ENCODE data around the gene SLC25A11.
"Not testable (repeated sequence)": the region's sequence is repeated elsewhere in the genome, so short reads cannot be mapped to it uniquely, and the experiment has no call there.

Gene SLC25A11

GRCh38 chr17:4945176-4945943 lies 5.5 kb upstream of the SLC25A11 start:
- peak; percentile 73 to 86 for DNase-seq (ENCODE audit: low read depth in 2 of 2)

DNA sequence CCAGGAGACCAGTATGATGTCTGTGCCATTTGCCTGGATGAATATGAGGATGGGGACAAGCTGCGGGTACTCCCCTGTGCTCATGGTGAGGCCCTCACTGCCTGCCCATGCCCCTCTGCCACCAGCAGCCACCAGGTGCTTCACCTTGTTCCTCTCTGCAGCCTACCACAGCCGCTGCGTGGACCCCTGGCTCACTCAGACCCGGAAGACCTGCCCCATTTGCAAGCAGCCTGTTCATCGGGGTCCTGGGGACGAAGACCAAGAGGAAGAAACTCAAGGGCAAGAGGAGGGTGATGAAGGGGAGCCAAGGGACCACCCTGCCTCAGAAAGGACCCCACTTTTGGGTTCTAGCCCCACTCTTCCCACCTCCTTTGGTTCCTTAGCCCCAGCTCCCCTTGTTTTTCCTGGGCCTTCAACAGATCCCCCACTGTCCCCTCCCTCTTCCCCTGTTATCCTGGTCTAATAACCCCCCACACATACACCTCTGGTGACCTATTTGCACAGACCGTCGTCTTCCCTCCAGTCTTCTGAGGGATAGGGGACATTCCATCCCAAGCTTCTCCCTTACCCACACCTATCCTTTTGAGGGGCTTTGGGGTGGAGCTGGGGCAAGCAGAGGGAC lies 4.8 kb upstream of the SLC25A11 start:
- DNase-seq (ENCODE audit: low read depth in 2 of 2): peak; percentile 21 to 28

DNA sequence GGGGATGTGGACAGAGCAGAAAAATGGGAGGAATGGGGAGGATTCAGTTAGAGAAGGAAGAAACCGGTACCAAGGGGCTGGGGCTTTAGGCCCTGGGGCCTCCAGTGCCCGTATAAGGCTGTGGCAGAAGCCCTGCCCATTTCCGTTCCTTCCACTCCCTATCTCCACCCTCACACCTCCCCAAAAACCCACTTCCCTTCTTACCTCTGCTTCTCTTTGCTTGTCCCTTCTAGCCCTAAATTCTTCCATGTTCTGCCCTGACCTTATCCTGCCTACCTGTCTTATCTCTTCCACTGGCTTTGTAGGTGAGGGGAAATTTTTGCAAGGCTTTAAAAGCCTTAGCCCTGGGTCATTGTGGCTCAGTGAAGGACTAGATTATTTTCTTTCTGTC lies 4.3 kb upstream of the SLC25A11 start:
- peak in 1 of 2 donors; percentile 36 for DNase-seq (ENCODE audit: low read depth in 2 of 2)

GRCh38 chr17:4942760-4943508 lies 3.1 kb upstream of the SLC25A11 start:
- no peak for DNase-seq (ENCODE audit: low read depth in 2 of 2)

DNA sequence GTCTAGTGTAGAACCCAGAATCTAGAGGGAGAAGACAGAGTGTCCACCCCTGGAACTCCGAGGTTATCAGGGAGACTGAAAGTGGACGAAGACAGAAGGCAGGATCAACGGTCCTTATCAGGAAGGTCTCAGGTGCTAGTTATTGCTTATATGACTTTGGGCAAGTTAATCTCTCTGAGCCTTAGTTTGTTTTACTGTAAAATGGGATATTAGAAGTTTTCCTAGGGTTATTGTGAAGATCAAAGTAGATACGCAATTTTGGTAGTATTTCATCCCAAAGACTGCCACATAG lies 1.4 kb upstream of the SLC25A11 start:
- DNase-seq (ENCODE audit: low read depth in 2 of 2): no peak

- DNase-seq (ENCODE audit: low read depth in 2 of 2): peak in 1 of 2 donors; percentile 32
These were observed 891 bp upstream of the SLC25A11 start for GRCh38 chr17:4940555-4941318.

DNA sequence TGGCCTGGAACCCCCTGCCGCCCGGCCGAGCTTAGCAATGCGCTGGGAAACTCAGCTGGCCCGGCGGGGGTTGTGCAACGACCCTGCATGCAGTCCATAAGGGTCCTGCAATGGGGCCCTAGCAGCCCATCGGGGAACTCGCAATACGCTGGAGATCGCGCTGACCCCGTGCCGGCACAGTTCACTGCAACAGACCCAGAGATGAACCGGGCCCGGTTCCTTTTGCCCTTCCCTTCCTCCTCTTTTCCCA lies 375 bp downstream of the SLC25A11 start:
- no peak for DNase-seq (ENCODE audit: low read depth in 2 of 2)

GRCh38 chr17:4938688-4939545 lies 929 bp downstream of the SLC25A11 start:
- DNase-seq (ENCODE audit: low read depth in 2 of 2): no peak

- DNase-seq (ENCODE audit: low read depth in 2 of 2): no peak
These were observed 1.8 kb downstream of the SLC25A11 start for GRCh38 chr17:4938069-4938491.

- DNase-seq (ENCODE audit: low read depth in 2 of 2): no peak
These were observed 2.3 kb downstream of the SLC25A11 start for GRCh38 chr17:4937553-4937952.

DNA sequence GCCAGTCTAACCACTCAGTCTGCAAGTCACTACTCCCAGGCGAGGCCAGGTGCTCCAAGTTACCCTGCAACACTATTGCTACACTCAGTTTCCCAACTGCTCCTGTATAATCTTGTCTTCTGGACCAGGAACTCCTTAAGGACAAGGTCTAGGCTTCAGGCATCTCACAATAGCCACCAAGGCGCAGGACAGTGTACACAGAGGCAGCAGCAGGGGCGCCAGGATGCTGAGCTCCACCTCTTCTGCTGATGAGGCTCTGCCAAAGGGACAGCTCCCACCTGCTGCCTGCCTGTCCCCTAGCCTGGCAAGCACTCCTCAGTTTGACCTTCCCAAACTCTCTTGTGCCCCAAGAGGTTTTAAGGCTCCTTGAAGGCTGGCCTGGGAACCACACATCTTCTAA lies 3.4 kb downstream of the SLC25A11 start:
- no peak for DNase-seq (ENCODE audit: low read depth in 2 of 2)

- no peak for DNase-seq (ENCODE audit: low read depth in 2 of 2)
These were observed 4.2 kb downstream of the SLC25A11 start for GRCh38 chr17:4935650-4936049.

- no peak for DNase-seq (ENCODE audit: low read depth in 2 of 2)
These were observed 5.5 kb downstream of the SLC25A11 start for GRCh38 chr17:4934173-4934979.

- DNase-seq (ENCODE audit: low read depth in 2 of 2): no peak
These were observed 6.2 kb downstream of the SLC25A11 start for GRCh38 chr17:4933646-4934045.

DNA sequence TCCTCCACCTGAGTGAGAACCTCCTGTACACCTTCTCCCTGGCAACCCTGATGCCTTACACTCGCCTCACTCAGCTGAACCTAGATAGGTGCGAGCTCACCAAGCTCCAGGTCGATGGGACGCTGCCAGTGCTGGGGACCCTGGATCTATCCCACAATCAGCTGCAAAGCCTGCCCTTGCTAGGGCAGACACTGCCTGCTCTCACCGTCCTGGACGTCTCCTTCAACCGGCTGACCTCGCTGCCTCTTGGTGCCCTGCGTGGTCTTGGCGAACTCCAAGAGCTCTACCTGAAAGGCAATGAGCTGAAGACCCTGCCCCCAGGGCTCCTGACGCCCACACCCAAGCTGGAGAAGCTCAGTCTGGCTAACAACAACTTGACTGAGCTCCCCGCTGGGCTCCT lies 7.1 kb downstream of the SLC25A11 start:
- DNase-seq (ENCODE audit: low read depth in 2 of 2): no peak

- DNase-seq (ENCODE audit: low read depth in 2 of 2): no peak
These were observed 7.9 kb downstream of the SLC25A11 start, which contains the start of gene GP1BA for GRCh38 chr17:4931963-4932362. GP1BA (plus strand) TSS chr17:4932277; CDS start chr17:4932605, 328 bp downstream.

GRCh38 chr17:4928881-4929280 lies 11.0 kb downstream of the SLC25A11 start:
- DNase-seq (ENCODE audit: low read depth in 2 of 2): no peak

DNA sequence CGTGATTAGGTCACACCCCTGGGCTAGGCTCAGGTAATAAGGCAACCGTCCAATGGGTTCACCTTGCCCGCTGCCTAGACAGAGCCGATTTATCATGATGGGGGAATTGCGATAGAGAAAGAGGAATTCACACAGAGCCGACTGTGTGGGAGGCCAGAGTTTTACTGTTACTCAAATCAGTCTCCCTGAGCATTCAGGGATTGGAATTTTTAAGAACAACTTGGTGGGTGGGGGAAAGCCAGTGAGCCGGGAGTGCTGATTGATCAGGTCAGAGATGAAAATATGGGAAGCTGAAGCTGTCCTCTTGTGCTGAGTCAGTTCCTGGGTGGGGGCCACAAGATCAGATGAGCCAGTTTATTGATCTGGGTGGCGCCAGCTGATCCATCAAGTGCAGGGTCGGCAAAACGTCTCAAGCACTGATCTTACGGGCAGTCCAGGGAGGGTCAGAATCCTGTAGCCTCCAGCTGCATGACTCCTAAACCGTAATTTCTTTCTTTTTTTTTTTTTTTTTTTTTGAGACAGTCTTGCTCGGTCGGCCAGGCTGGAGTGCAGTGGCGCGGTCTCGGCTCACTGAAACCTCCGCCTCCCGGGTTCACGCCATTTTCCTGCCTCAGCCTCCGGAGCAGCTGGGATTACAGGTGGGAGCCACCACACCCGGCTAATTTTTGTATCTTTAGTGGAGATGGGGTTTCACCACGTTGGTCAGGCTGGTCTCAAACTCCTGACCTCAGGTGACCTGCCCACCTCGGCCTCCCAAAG lies 13.1 kb downstream of the SLC25A11 start:
- not testable (repeated sequence) for DNase-seq (ENCODE audit: low read depth in 2 of 2)

DNA sequence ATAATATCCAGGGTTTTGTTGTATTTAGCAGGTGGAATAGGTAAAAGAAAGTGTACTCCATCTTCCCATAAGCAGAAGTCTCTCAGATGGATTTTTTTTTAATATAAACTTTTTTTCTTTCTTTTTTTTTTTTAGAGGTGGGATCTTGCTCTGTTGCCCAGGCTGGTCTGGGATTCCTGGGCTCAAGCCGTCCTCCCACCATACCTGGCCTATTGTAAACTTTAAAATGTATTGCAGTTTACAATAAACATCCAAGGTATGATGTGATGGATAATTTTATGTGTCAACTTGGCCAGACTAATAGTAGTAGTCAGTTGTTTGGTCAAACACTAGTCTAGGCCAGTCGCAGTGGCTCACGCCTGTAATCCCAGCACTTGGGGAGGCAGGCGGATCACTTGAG lies 18.5 kb downstream of the SLC25A11 start:
- no peak for DNase-seq (ENCODE audit: low read depth in 2 of 2)

Data from stimulated activated CD4-positive, alpha-beta T cell treated with anti-CD3 and anti-CD28 coated beads, Interleukin-4, amount 100 ng/mL, for 48 hours (primary cell).